ENCODE results near the gene REXO5.

DNA sequence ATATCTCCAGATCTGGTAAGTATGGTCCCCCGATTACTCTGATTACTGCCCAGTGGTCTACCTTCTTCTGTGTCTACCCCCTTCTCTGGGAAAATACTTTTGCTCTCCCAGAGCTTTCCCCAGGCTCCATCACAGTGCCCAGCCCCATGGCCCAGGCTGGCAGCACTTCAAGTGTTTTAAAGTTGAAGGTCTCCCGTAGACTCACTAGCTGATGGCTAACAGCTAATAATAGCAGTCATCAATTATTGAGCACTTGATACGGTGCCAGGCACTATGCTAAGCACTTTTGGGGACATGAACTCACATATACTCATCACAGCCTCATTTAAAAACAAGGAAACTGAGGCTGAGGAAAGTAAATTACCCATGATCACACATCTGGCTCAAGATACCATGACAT is 60.5 kb downstream of the REXO5 start:
- TF ChIP-seq CTCF (IDR thresholded peaks at IDR 0.05) (no peak), POLR2A (IDR thresholded peaks at IDR 0.05) (no peak)

All from body of pancreas (tissue), 4 donors.